Stimulated activated naive CD8-positive, alpha-beta T cell treated with anti-CD3 and anti-CD28 coated beads, Interleukin-15, Interleukin-2, amounts not matched to agents 100 U/mL and 50 U/mL, for 24 hours (primary cell): Measurements from ENCODE around the gene PTGIS.

Source experiments
- ATAC-seq: fragments of 150-1000 bp; cut with Tn5 transposase; one replicate; pipeline ENCODE4 v1.10.0; 2021
- DNase-seq: peaks from one replicate; pipeline ENCODE4 v3.0.0; 2021

Gene PTGIS

DNA sequence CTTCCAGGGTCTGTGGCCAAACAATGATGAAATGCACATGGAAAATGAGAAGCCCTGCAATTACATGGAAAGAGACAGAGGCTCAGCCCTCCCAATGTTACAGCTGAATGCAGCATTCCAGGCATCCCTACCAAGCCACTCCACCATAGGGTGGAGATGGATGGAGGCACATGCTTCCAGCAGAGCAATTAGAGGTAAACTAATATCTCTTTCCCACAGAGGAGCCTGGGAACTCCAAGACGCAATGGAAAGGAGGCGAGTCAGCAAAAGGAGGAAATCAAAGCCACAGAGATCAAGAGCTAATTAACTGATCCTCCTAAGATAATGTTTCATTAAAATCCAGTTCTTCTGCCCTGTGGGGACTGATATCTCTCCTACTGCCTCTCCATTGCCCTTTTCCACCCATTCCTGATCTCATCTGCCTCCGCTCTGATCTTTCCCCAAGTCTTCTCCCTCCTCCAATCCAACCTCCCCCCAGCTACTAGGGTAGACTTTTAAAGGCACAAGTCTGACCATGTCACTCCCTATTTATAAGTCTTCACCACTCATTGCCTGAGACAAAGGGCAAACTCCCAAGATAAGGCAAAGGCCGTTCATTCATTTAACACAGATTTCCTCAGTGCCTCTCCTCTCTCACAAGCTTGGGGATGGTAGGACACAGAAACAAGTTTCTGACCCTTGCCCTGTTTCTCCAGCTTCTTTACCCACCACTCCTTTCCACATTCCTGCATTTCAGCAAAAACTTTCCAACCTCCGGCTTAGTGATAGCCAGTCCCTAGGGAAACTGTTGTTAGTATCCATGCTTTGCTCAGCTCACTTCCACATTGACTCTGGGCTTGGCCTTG, 71.2 kb downstream of the PTGIS start:
- DNase-seq = no peak
- ATAC-seq = no peak

DNA sequence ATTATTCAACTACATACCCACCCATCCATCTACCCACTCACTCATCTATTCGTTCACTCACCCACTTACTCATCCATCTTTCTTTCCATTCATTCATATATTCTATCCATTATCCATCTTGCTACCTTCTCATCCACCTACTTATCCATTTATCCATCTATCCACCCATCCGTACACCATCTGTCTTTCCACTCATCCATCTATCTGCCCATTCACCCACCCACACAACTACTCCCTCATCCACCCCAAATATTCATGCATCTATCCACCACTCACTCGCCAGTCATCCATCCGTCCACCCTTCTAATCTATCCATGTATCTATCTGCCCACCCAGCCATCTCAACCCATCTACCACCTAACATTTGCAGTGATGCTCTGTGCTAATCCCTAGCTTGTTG, 71.9 kb downstream of the PTGIS start:
- ATAC-seq (no peak), DNase-seq (no peak)

DNA sequence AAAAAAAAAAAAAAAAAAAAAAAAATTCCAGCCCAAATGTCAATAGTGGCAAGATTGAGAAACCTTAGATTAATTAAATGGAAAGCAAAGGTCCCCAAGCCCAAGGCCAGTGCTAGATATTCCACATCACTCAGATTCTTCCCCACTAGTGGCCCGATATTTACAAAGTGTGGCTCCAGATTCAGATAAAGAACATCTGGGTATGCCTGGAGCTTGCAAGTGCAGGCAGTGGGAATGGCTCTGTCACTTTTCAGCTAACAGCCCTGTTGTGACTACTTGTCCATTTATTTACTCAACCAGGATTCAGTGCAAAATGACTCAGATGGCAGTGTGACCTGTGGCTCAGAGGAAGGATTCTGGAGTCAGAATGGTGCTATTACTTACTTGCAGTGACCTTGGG, 77.2 kb downstream of the PTGIS start:
- ATAC-seq = no peak
- no peak for DNase-seq

DNA sequence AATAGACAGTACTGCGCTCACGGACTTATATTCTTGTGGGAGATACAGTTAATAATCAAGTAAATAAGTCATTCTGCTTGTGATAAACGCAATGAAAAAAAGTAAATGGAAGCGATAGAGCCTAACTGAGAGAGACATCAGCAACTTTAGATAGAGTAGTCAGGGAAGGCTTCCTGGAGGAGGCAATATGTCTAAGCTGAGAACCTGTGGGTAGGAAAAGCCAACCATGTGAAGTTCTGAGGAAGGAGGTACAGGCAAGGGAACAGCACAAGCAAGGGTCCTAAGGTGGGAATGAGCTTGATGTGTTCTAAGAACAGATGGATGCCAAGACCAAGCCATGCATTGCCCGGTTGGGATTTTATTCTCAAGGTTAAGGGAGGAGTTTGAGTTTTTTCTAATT, 78.2 kb downstream of the PTGIS start:
- no peak for ATAC-seq
- DNase-seq = no peak

DNA sequence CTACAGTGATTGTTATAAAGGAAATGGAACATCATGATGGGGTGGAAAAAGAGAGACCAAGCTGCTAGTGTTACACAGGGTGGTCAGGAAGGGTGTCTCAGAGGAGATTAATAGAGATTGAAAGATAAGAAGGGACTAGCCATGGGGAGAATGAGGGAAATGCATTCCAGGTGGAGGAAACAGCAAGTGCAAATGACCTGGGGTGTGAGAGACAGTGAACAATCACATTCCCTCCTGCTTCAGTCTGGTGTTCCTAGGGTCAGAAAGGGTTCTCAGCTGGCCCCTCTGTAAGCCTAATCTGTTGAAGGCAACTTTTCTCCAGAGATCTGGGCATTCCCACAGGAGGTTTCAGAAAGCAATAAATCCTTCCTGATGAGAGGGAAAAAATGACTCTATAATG, 81.9 kb downstream of the PTGIS start:
- no peak for DNase-seq
- no peak for ATAC-seq

DNA sequence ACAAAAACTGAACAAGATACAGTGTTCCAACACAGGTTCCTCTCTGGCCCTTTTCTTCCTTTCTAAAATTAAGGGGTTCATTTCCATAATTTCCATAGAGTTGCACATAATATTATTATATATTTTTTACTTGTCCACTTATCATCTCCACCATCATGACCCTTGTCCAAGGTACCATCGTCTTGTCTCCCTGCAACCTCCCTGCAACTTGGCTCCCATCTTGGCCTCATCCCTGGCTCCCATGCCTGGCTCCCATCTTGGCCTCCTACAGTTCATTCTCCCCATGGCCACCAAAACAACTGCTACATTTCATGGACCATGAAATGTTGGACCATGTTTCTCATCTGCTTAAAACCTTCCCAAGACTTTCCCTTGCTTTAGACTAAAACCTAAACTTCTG, 82.4 kb downstream of the PTGIS start:
- ATAC-seq (no peak), DNase-seq (no peak)

DNA sequence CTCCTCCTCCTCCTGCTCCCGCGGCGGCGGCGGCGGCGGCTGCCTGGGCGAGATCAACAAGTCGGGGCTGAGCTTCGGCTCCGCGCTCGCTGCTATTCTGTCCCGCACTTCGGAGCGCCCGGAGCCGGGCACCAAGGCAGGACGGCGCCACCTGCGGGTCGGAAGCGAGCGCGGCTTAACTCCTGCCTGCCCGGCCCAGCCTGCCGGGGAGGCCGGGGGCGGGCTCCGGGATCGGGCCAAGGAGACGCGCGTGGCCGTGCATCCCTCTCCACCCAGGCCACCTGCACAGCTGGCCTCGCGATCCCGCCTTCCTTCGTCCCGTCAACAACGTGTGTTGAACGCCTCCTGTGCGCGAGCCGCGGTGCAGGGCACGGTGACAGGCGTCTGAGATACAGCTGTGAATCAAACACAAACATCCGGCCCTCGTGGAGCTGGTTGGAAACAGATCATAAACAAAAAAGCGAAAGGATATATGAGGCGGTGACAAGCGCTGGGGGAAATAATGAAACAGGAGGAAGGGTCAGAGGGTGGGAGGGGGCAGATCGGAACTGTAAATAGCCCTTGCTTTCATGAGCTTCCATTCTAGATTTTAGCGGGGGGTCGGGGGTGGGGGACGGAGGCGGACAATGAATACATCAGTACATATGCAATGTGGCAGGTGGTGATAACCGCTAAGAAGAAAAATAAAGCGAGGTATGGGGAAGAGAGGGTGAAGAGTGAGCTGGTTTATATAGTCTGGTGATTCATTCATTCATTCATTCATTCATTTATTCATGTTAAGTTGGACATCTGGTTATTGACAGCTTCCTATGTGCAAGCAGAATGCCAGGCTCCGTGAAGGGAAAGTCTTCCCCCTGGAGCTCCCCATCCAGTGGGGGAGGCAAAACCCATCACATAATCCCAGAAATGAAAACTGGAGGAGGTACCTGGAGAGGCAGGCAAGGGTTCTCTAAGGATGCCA, 83.5 kb downstream of the PTGIS start:
- ATAC-seq = peak; percentile 91
- peak; percentile 79 for DNase-seq

DNA sequence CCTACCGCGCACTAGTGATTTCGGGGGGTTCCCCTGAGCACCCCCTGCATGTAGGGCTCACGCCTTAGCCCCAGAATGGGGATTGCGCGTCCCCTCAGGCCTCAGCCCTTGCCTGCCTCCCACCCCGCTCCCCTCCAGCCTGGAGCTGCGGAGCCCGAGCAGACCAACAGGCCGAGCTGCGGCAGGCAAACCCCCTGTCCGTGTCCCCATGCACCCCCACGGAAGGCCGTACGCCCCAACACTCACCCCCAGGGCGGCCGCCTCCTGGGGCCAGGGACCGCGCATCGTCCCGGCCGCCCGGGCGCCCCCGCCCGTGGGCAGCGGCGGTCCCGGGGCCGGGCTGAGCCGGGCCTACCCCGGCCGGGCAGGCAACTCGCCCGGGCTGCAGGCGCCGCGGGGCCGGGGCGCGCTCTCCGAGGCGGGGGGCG, 84.2 kb downstream of the PTGIS start:
- peak; percentile 1 for ATAC-seq
- DNase-seq = no peak

DNA sequence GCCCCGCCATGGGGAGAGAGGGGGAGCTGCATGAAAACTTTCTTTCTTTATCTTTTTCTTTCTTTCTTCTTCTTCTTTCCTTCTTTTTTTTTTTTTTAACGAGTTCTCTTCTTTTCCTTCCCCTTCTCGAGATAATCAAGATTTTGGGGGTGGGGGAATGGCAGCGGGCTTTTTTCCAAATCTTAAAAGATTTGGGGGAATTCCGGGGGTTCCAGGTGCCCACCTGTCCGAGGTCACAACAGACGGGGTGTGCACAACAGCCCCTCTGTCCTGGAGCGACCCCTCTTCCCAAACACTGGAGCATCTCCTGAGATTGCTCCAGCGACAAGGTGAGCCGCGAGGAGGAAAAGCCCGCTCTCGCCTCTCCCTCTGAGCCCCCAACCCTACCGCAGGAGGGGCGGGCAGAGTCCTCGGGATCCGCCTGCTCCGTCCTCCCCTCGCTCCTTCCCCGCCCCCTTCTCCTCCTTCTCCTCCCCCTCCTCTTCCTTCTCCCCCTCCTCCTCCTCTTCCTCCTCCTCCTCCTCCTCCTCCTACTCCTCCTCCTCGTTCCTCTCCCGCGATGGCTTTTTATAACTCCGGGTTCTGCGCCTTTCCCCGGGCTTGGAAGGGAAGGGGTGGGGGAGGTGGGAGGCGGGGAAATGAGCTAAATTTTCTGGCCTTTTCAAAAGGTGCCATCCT, 84.8 kb downstream of the PTGIS start:
- no peak for DNase-seq
- ATAC-seq = no peak

DNA sequence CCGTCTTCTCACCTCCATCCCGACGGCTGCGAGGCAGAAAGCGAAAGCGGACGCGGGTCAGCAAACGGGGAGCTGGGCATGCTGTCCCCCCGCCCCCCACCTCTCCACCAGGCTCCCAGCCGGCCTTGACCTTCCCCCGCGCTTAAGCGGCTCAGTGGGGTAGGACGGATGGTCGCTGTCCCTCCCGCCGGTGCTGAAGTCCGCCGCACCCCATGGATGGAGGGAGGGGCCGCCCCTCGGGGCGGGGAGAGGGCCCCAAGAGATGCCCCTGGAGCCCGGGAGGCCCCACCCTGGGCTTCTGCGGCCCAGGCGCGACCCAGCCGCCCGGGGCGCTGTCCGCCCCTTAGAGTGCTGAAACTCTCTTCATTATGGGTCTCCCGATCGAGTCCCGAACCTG, 85.3 kb downstream of the PTGIS start, which contains the start of gene KCNB1:
KCNB1 (minus strand) TSS at position 48 of the 397 bp plus-strand sequence. CDS start 188 bp downstream, outside the sequence.
- ATAC-seq (peak; percentile 33), DNase-seq (peak; percentile 64)

DNA sequence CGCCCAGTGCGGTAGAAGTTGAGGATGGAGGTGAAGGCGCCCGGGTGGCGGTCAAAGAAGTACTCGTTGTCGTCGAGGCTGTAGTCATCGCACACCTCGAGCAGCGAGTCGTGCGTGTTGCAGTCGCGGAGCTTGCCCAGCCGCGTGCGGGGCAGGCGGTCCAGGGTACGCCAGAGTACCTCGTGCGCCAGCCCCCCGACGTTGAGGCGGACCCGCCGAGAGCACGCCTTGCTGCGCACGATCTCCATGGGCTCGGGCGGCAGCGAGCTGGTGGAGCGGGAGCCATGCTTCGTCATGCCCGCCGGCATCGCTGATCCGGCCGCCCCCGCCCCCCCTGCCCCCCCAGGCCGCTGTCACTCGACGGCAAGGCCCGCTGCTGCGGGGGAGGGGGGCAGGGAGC, 85.8 kb downstream of the PTGIS start:
- DNase-seq (no peak), ATAC-seq (no peak)

DNA sequence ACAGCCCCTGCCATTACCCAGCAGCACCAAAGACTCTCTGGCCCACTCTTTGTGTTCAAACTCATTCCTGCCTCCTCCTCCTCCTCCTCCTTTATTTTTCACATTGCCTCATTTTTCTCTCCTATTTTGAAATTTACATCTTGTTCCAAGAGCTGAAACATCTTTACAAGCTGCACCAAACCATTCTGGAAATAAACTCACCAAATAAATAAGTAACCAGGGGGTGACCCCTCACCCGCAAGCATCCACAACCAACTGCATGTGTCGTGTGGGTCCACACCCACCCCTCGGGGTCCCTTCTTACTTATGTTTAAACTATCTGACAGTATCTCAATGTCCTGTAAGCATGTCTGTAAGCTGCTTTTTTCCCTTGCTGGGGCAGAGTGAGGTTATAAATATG, 86.8 kb downstream of the PTGIS start:
- ATAC-seq (no peak), DNase-seq (no peak)

DNA sequence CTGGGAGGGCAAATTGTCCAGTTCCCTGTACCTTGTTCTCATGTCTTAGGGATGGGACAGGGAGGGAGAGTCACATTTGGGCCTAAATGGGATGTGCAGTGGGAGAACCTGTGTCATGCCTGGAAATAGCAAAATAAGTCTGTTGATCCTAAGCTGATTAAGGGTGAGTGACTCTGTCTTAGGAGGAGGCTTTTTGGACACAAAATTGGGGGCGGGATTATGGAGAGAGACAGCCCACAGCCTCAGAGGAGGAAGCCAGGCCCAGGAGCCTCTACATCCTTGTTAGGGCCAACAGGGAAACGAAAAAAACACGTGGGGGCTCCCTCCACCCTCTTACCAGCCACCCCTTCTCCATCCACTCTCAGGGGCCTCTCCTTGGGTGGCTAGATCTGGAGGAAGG, 87.7 kb downstream of the PTGIS start:
- ATAC-seq (no peak), DNase-seq (no peak)

DNA sequence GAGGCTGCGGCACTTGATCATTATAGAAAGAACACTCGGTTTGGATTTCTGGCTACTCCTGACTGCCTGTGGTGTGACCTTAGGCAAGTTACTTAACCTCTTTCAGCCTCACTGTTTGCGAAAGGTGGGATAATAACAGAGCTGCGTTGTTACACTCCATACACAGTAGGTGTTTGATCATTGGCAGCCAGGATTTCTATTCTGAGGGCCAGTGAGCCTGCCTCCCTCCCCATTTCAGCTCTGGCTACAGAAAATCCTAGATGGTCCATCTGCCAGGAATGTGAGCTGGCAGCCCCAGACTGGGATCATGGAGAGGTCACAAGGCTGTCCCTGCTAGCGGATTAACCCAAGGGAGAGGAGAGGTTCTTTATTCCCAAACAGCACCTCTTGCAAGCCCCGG, 88.2 kb downstream of the PTGIS start:
- ATAC-seq = no peak
- no peak for DNase-seq

DNA sequence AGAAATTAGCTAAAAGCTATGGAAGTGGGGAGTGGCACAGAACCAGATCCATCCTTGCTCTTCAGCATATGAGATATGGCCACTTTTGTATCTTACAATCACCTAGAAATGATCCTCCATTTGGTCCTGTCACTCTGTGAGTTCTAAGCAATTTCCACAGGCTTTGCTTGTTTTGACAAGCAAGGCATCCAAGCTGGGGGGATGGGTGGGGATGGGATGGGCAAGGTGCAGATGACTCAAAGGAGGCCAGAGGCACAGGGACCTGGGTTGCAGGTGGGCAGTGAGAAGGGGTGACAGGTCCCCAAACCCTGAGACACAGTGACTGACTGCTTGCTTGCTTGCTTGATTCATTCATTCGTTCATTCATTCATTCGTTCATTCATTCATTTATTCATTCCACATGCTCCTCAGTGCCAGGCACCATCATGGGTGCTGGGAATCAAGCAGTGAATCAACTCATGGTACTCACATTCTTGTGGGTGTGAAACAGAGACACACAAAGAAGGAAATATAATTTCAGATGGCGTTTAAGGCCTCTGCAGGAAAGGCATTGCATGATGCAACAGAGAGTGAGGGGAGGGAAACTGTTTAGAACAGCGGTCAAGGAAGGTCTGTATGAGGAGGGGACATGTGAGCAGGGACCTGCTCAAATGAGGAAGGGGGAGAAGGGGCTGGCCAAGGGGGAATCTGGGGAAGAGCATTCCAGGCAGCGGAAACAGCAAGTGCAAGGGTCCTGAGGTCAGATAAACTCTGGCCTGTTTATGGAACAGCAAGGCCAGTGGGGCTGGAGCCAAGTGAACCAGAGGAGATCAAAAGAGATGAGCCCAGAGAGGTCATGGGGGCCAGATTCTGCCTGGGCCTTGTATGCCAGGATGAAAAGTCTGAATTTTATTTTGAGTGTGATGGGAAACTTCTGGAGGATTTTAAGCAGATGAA, 88.9 kb downstream of the PTGIS start:
- ATAC-seq = no peak
- DNase-seq = no peak

DNA sequence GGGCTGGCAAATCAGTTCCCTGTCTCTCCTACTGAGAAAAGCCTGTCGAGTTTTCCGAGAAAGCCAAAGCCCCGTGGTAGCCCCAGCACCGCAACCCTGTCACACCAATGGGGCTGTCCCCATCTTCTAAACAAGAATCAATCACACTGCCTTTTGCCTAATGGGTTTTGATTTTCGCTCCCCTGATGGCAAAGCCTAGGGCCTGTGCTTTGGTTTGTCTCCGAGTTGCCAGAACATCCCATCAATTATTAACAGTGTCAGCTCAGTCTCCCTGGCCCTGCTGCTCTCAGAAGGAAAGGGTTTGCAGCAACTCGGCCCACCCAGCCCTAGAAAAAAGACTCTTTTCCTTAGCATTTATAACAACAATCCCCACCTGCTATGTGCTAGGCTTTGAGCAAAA, 89.7 kb downstream of the PTGIS start:
- DNase-seq (no peak), ATAC-seq (no peak)

DNA sequence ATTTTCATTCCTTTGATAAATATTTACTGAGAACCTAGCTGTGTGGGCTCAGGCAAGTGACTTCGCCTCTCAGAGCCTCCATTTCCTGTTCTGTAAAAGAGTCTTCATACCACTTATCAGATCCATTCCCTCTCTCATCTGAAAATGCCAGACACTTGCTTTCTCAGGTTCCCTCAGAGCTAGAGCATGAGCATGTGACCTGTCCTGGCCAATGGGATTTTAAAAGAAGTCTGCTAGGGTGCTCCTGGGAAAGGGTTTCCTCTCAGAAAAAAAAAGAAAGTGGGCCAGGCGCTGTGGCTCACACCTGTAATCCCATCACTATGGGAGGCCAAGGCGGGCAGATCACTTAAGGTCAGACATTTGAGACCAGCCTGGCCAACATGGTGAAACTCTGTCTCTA, 90.7 kb downstream of the PTGIS start:
- DNase-seq = no peak

DNA sequence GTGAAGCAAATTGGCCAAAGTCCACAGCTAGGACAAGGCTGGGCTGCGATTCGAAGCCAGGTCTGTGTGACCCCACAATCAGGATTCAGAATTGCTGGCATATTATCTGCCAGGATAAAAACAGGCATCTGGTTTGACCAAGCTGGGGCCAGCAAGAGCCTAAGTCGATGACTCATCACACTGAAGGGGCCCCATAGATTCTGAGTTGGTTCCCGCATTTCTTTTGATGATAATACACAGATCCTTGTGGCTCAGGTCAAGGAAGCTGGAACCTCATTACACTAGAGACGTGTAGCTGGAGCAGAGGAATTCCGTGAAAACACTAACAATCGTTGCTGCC, 92.0 kb downstream of the PTGIS start:
- ATAC-seq = no peak

More for the DNA sequence above, 90.7 kb downstream of the PTGIS start:
- no peak for ATAC-seq

DNA sequence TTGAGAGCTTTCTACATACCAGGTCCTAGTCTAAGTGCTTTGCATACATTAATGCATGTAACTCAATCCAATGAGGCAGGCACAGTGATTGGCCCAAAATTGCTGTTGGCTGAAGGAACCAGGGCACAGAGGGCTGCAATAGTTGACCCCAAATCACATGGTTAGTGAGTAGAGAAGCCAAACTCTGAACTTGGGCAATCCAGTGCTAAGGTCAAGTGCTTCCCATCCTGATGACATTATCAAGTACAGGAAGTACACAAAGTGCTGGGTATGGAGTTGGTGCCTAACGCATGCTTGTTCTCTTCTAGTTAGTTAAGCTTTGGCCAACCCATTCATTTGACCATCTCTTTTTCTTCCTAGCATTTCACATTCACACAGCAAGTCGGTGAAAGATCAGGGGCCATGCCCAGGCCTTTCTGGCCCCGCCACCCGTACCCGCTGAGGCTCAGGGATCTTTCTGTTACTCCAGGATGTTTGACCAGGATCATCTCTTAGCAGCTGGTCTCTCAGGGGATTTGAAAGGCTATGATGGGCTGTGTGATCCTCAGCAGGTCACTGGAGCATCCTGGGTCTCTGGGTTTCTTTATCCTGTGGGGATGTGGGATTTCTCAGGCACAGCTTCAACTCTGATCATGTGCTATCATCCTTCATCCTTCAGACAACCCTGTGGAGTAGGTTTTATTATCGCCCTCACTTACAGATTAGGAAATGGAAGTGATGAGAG, 92.5 kb downstream of the PTGIS start:
- no peak for DNase-seq
- no peak for ATAC-seq

More for the DNA sequence above, 92.0 kb downstream of the PTGIS start:
- no peak for DNase-seq

DNA sequence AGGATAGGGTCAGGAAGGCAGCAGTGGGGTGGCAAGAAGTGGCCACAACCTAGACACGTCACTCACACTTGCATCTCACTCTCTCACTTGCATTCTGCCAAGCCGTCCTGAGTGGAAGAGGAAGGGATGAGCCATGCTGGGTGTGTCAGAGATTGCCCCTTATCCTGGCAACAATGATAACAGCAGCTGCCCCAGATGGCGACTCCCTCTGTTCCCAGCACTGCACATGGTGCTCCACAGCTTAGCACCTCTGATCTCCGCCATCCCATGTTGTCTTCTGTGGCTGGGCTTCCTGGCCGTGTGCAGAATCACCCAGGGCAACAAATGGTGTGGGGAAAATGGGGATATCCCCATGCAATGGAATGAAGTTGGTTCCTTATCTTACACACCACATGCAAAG, 96.5 kb downstream of the PTGIS start:
- no peak for DNase-seq
- ATAC-seq = no peak

DNA sequence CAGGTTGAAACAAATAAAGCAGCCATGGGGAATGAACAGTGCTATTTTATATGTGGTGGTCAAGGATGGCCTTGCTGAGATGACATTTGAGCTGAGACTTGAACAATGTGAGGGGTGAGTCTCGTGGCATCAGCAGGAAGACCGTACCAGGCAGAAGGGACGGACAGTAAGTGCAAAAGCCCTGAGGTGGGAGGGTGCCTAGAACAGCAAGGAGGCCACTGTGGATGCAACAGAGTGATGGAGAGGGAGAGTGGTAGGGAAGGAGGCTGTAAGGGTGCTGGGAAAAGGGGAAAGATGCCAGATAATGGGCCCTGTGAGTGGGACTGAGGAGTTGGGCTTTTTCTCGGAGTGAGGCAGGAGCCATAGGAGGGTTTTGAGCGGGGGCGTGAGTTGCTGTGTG, 97.0 kb downstream of the PTGIS start:
- DNase-seq (no peak), ATAC-seq (no peak)
